Parathyroid adenoma (tissue), 2 donors: ENCODE data around the gene PTPN6.

Source experiments
- H2AFZ ChIP-seq: fragments of 300-600 bp; sonication (generic); one replicate; pipeline ENCODE4 v1.7.0; 2017; ENCODE audit warnings: antibody characterized with exemption, mild to moderate bottlenecking
- H3K27ac ChIP-seq: fragments of 300-600 bp; sonication (generic); one replicate; pipeline ENCODE4 v1.7.0; 2017
- H3K27me3 ChIP-seq: fragments of 300-600 bp; sonication (generic); one replicate; pipeline ENCODE4 v1.7.0; 2017; ENCODE audit warnings: low read length; ENCODE audit not compliant: control insufficient read depth, insufficient read depth
- H3K36me3 ChIP-seq: fragments of 300-600 bp; sonication (generic); one replicate; pipeline ENCODE4 v1.7.0; 2017; ENCODE audit warnings: low read length; ENCODE audit not compliant: control insufficient read depth, insufficient read depth
- H3K4me1 ChIP-seq: fragments of 300-600 bp; sonication (generic); one replicate; pipeline ENCODE4 v1.7.0; 2017; ENCODE audit warnings: control low read depth
- H3K4me2 ChIP-seq: fragments of 300-600 bp; sonication (generic); one replicate; pipeline ENCODE4 v1.7.0; 2017; ENCODE audit warnings: low read length
- H3K4me3 ChIP-seq: fragments of 300-600 bp; sonication (generic); one replicate; pipeline ENCODE4 v1.7.0; 2017; ENCODE audit warnings: low read depth, low read length
- H3K79me2 ChIP-seq: fragments of 300-600 bp; sonication (generic); one replicate; pipeline ENCODE4 v1.7.0; 2017; ENCODE audit warnings: control low read depth
- H3K9ac ChIP-seq: fragments of 300-600 bp; sonication (generic); one replicate; pipeline ENCODE4 v1.7.0; 2017; ENCODE audit warnings: mild to moderate bottlenecking
- H3K9me3 ChIP-seq: fragments of 300-600 bp; sonication (generic); one replicate; pipeline ENCODE4 v1.7.0; 2017; ENCODE audit warnings: low read length; ENCODE audit not compliant: control insufficient read depth
- CTCF ChIP-seq: fragments of 300-600 bp; sonication (generic); IDR thresholded peaks from one replicate; pipeline ENCODE4 v1.7.0; 2017; ENCODE audit warnings: antibody characterized with exemption, mild to moderate bottlenecking
- donor health status: primary hyperparathyroidism.

Gene PTPN6

DNA sequence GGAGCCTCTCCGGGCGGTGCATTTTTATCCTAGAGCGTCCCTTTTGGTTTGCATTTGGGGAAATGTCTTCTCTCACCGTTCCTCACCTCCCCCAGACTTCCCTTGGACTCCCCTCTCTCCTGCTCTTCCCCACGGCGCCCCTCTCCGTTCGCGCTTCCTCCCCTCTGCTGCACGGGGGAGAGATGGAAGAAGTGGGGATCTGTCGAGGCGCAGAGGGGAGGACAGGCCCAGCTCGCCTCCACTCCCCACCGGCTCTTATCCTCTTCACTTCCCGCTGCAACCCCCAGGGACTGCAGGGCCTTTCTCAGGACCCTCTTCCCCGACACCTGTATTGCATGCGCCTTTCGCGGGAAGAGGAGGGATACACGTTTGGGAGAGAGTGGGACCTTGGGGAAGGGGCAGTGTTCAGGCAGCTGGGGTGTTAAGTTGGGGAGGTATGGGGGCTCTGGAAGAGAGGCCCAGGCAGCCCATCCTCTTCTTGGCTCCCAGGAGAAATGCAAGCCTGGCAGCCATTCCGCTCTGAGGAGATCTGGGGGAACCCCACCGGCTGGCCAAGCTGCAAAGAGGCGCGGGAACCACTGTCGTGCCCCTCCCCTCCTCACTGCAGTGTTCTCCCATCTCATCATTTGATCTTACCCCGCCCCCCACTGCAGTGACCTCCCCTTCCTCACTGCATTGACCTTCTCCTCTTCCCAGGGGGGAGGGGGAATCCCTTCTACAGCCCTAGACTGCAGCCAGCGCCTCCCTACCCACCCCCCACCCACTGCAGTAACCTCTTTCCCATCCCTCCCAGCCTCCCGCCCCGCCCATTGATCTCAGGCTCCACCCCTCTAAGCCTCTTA is 36.0 kb upstream of the PTPN6 start:
- peak overlapping the region; percentile 44 for H3K27ac ChIP-seq
- H3K4me2 ChIP-seq = peak overlapping the region; percentile 87

GRCh38 chr12:6915789-6916285 is 35.3 kb upstream of the PTPN6 start:
- peak overlapping the region; percentile 85 for H2AFZ ChIP-seq
- no peaks in the 10 kb centered on the region for H3K79me2 ChIP-seq
- H3K27ac ChIP-seq = no peak overlapping the region
- no peak for TF ChIP-seq CTCF
- H3K27me3 ChIP-seq = no peaks in the 10 kb centered on the region
- H3K9ac ChIP-seq = no peak overlapping the region
- no peak overlapping the region for H3K4me2 ChIP-seq
- no peak overlapping the region for H3K4me3 ChIP-seq
- no peaks in the 10 kb centered on the region for H3K4me1 ChIP-seq
- H3K36me3 ChIP-seq = no peaks in the 10 kb centered on the region
- H3K9me3 ChIP-seq = no peaks in the 10 kb centered on the region

More for the DNA sequence above, 36.0 kb upstream of the PTPN6 start:
- Histone ChIP-seq H3K4me1 (no peaks in the 10 kb centered on the region), H3K36me3 (no peaks in the 10 kb centered on the region), H3K9me3 (no peaks in the 10 kb centered on the region), H3K4me3 (peak overlapping the region; percentile 64), H3K79me2 (no peaks in the 10 kb centered on the region), H3K9ac (no peak overlapping the region), H3K27me3 (no peaks in the 10 kb centered on the region), H2AFZ (peak overlapping the region; percentile 85)
- no peak for TF ChIP-seq CTCF

- Histone ChIP-seq H3K9ac (no peak overlapping the region), H3K4me2 (no peak overlapping the region), H3K27ac (no peak overlapping the region), H3K4me1 (no peaks in the 10 kb centered on the region), H2AFZ (no peak overlapping the region), H3K79me2 (no peaks in the 10 kb centered on the region), H3K27me3 (no peaks in the 10 kb centered on the region), H3K36me3 (no peaks in the 10 kb centered on the region), H3K4me3 (no peak overlapping the region), H3K9me3 (no peaks in the 10 kb centered on the region)
- TF ChIP-seq CTCF = no peak
These were observed 34.5 kb upstream of the PTPN6 start for GRCh38 chr12:6916426-6917200.

GRCh38 chr12:6917491-6918231 is 33.5 kb upstream of the PTPN6 start:
- TF ChIP-seq CTCF = no peak
- H3K27me3 ChIP-seq = no peaks in the 10 kb centered on the region
- H3K4me3 ChIP-seq = no peak overlapping the region
- H3K27ac ChIP-seq = no peak overlapping the region
- no peak overlapping the region for H2AFZ ChIP-seq
- no peaks in the 10 kb centered on the region for H3K36me3 ChIP-seq
- no peak overlapping the region for H3K9ac ChIP-seq
- H3K9me3 ChIP-seq = no peaks in the 10 kb centered on the region
- H3K4me1 ChIP-seq = no peaks in the 10 kb centered on the region
- H3K4me2 ChIP-seq = no peak overlapping the region
- H3K79me2 ChIP-seq = no peaks in the 10 kb centered on the region
